ENCODE measurements around the gene VANGL2. TPM values are rescaled to one million over a fixed set of nuclear protein-coding genes. Genes with fewer than 3 reads are reported as not detected.

VANGL2 gene
- total RNA-seq, 2 experiments from 2014 or later: 1.5 to 2.6 TPM

- CTCF ChIA-PET (ENCODE audit: unreplicated experiment): no interaction called here
- H3K9me2 ChIP-seq (ENCODE audit: insufficient read depth, low read length): no peaks in the 10 kb centered on the region
- intact Hi-C loops (cut with micrococcal nuclease; ENCODE audit: unreplicated experiment): no loop called here
- no peak for DNase-seq (ENCODE audit: low spot score)
- no peak overlapping the region for H3K4me2 ChIP-seq (ENCODE audit: low read length)
- no peaks in the 10 kb centered on the region for H3K36me3 ChIP-seq (ENCODE audit: insufficient read depth, low read length)
- H3K4me3 ChIP-seq (ENCODE audit: low read depth, low read length, poor library complexity, severe bottlenecking): no peak overlapping the region
- no peak overlapping the region for H3K27ac ChIP-seq (ENCODE audit: low read depth, low read length, poor library complexity, severe bottlenecking)
- TF ChIP-seq EZH2phosphoT487 (IDR thresholded peaks at IDR 0.05; ENCODE audit: borderline replicate concordance, low read depth, low read length) (no peak), CTCF (conservative IDR thresholded peaks at IDR 0.05; ENCODE audit: low read length) (no peak)
- no peaks in the 10 kb centered on the region for H3K79me2 ChIP-seq (ENCODE audit: insufficient read depth, low read depth, low read length)
- BruUV-seq (replicated peaks): no TSS peak
- POLR2A ChIA-PET: no interaction called here
- no peaks in the 10 kb centered on the region for H3K9me3 ChIP-seq (ENCODE audit: low read length)
- H3K4me1 ChIP-seq (ENCODE audit: insufficient read depth, low read length, poor library complexity, severe bottlenecking): no peaks in the 10 kb centered on the region
- H2AFZ ChIP-seq (ENCODE audit: low read length): no peak overlapping the region
- no peaks in the 10 kb centered on the region for H4K20me1 ChIP-seq (ENCODE audit: insufficient read depth, low read length)
Observed at GRCh38 chr1:160410406-160411005, 10.1 kb downstream of the VANGL2 start.

- BruUV-seq (replicated peaks): no TSS peak
- no peaks in the 10 kb centered on the region for H3K9me3 ChIP-seq (ENCODE audit: low read length)
- POLR2A ChIA-PET: no interaction called here
- no peaks in the 10 kb centered on the region for H3K79me2 ChIP-seq (ENCODE audit: insufficient read depth, low read depth, low read length)
- no peaks in the 10 kb centered on the region for H3K36me3 ChIP-seq (ENCODE audit: insufficient read depth, low read length)
- CTCF ChIA-PET (ENCODE audit: unreplicated experiment): interaction anchor here (0.6 kb wide), 1 partner anchor 32 kb away, joined by 3 read pairs; no protein-coding TSS in a partner anchor
- no peaks in the 10 kb centered on the region for H3K4me1 ChIP-seq (ENCODE audit: insufficient read depth, low read length, poor library complexity, severe bottlenecking)
- intact Hi-C loops (cut with micrococcal nuclease; ENCODE audit: unreplicated experiment): no loop called here
- H3K27ac ChIP-seq (ENCODE audit: low read depth, low read length, poor library complexity, severe bottlenecking): no peak overlapping the region
- H3K4me3 ChIP-seq (ENCODE audit: low read depth, low read length, poor library complexity, severe bottlenecking): no peak overlapping the region
- H2AFZ ChIP-seq (ENCODE audit: low read length): no peak overlapping the region
- no peaks in the 10 kb centered on the region for H4K20me1 ChIP-seq (ENCODE audit: insufficient read depth, low read length)
- DNase-seq (ENCODE audit: low spot score): no peak
- TF ChIP-seq CTCF (conservative IDR thresholded peaks at IDR 0.05; ENCODE audit: low read length) (0 out of 2 replicates have a peak, but pooled peaks have one; percentile 16), EZH2phosphoT487 (IDR thresholded peaks at IDR 0.05; ENCODE audit: borderline replicate concordance, low read depth, low read length) (no peak)
- no peak overlapping the region for H3K4me2 ChIP-seq (ENCODE audit: low read length)
- H3K9me2 ChIP-seq (ENCODE audit: insufficient read depth, low read length): no peaks in the 10 kb centered on the region
Observed at GRCh38 chr1:160411271-160412027, 11.1 kb downstream of the VANGL2 start.

- H3K79me2 ChIP-seq (ENCODE audit: insufficient read depth, low read depth, low read length): no peaks in the 10 kb centered on the region
- no peak overlapping the region for H3K27ac ChIP-seq (ENCODE audit: low read depth, low read length, poor library complexity, severe bottlenecking)
- BruUV-seq (replicated peaks): no TSS peak
- POLR2A ChIA-PET: no interaction called here
- no peak overlapping the region for H2AFZ ChIP-seq (ENCODE audit: low read length)
- no peaks in the 10 kb centered on the region for H3K9me3 ChIP-seq (ENCODE audit: low read length)
- no peaks in the 10 kb centered on the region for H3K9me2 ChIP-seq (ENCODE audit: insufficient read depth, low read length)
- CTCF ChIA-PET (ENCODE audit: unreplicated experiment): interaction anchor here (0.6 kb wide), 1 partner anchor 32 kb away, joined by 3 read pairs; no protein-coding TSS in a partner anchor
- no peaks in the 10 kb centered on the region for H3K4me1 ChIP-seq (ENCODE audit: insufficient read depth, low read length, poor library complexity, severe bottlenecking)
- H3K36me3 ChIP-seq (ENCODE audit: insufficient read depth, low read length): no peaks in the 10 kb centered on the region
- no peak overlapping the region for H3K4me2 ChIP-seq (ENCODE audit: low read length)
- H4K20me1 ChIP-seq (ENCODE audit: insufficient read depth, low read length): no peaks in the 10 kb centered on the region
- H3K4me3 ChIP-seq (ENCODE audit: low read depth, low read length, poor library complexity, severe bottlenecking): no peak overlapping the region
- no peak for DNase-seq (ENCODE audit: low spot score)
- intact Hi-C loops (cut with micrococcal nuclease; ENCODE audit: unreplicated experiment): no loop called here
- TF ChIP-seq EZH2phosphoT487 (IDR thresholded peaks at IDR 0.05; ENCODE audit: borderline replicate concordance, low read depth, low read length) (no peak), CTCF (conservative IDR thresholded peaks at IDR 0.05; ENCODE audit: low read length) (no peak)
Observed at GRCh38 chr1:160412028-160412362, 11.6 kb downstream of the VANGL2 start.

All from OCI-LY7 (cell line).